GM21360 (cell line): Measurements from ENCODE around the gene NEMF.
"Not testable (repeated sequence)": the region's sequence is repeated elsewhere in the genome, so short reads cannot be mapped to it uniquely, and the experiment has no call there.

ENCODE experiments used
- ATAC-seq: cut with Tn5 transposase; IDR thresholded peaks from one replicate; pipeline ENCODE4 v1.9.1; 2021; ENCODE audit warnings: mild to moderate bottlenecking, moderate library complexity; ENCODE audit not compliant: unreplicated experiment

NEMF gene

GRCh38 chr14:49820176-49820575, 32.4 kb downstream of the NEMF start:
- no peak for ATAC-seq

GRCh38 chr14:49816844-49817243, 35.7 kb downstream of the NEMF start:
- ATAC-seq = no peak

GRCh38 chr14:49816118-49816517, 36.5 kb downstream of the NEMF start:
- ATAC-seq = not testable (repeated sequence)

- ATAC-seq = no peak
Observed at GRCh38 chr14:49808780-49809179, 43.8 kb downstream of the NEMF start.

GRCh38 chr14:49796025-49796424, 56.6 kb downstream of the NEMF start:
- no peak for ATAC-seq

- no peak for ATAC-seq
Observed at GRCh38 chr14:49792618-49793017, 60.0 kb downstream of the NEMF start.

GRCh38 chr14:49786315-49786714, 66.3 kb downstream of the NEMF start:
- ATAC-seq = no peak

- no peak for ATAC-seq
Observed at GRCh38 chr14:49783394-49784014, 69.1 kb downstream of the NEMF start.

- ATAC-seq = not testable (repeated sequence)
Observed at GRCh38 chr14:49781040-49781439, 71.5 kb downstream of the NEMF start.

- no peak for ATAC-seq
Observed at GRCh38 chr14:49778421-49778820, 74.2 kb downstream of the NEMF start.

- no peak for ATAC-seq
Observed at GRCh38 chr14:49774106-49774505, 78.5 kb downstream of the NEMF start.

- ATAC-seq = not testable (repeated sequence)
Observed at GRCh38 chr14:49771691-49772090, 80.9 kb downstream of the NEMF start.

GRCh38 chr14:49770212-49770817, 82.3 kb downstream of the NEMF start:
- no peak for ATAC-seq

- no peak for ATAC-seq
Observed at GRCh38 chr14:49769581-49770211, 82.9 kb downstream of the NEMF start.

- no peak for ATAC-seq
Observed at GRCh38 chr14:49769171-49769570, 83.4 kb downstream of the NEMF start.

GRCh38 chr14:49768301-49769121, 84.1 kb downstream of the NEMF start:
- ATAC-seq = peak; percentile 38

GRCh38 chr14:49767571-49768300, 84.9 kb downstream of the NEMF start, which contains the start of gene KLHDC2:
KLHDC2 (plus strand) TSS chr14:49768153; CDS start chr14:49768469, 316 bp downstream.
- peak; percentile 88 for ATAC-seq

GRCh38 chr14:49767270-49767570, 85.4 kb downstream of the NEMF start:
- ATAC-seq = no peak

- no peak for ATAC-seq
Observed at GRCh38 chr14:49766839-49767238, 85.7 kb downstream of the NEMF start.

GRCh38 chr14:49761839-49762551, 90.6 kb downstream of the NEMF start:
- ATAC-seq = no peak
